ENCODE measurements around the gene ZNF143.

Gene ZNF143

DNA sequence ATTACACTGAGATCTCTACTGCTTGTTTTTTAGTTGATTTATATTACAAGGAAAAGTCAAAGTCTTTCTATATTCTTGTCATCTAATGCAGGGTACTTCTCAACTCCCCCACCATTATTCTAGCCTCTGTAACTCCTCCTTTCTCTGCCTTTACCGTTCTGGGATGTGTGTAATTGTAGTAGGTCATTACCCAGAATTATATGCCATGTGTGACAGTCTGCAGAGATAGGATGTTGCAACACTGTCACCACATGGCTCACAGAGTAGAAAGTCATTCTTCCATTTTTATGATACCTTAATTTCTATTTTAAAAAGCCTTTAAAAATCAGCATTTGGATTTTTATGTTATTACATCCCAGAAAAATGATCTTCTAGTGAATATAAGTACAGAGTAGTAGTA, 32.7 kb downstream of the ZNF143 start:
- no peak for DNase-seq
- Histone ChIP-seq H3K9ac (ENCODE audit: low read length) (no peak overlapping the region), H3K27ac (ENCODE audit: low read length) (no peak overlapping the region), H3K4me2 (ENCODE audit: low read depth, low read length) (no peak overlapping the region), H3K79me2 (ENCODE audit: low read length) (no peaks in the 10 kb centered on the region), H3K9me3 (replicated peaks; ENCODE audit: insufficient read depth, low read length) (no peaks in the 10 kb centered on the region), H3K9me2 (replicated peaks; ENCODE audit: insufficient read depth, low read length) (no peaks in the 10 kb centered on the region), H2AFZ (ENCODE audit: low read length) (no peak overlapping the region), H3K36me3 (replicated peaks; ENCODE audit: insufficient read depth, low read length) (no peaks in the 10 kb centered on the region; the same call in 1 of the 2 replicates), H3K27me3 (replicated peaks; ENCODE audit: insufficient read depth, low read length) (no peaks in the 10 kb centered on the region), H3K4me1 (ENCODE audit: low read length) (no peaks in the 10 kb centered on the region), H3K4me3 (ENCODE audit: low read length) (no peak overlapping the region), H3F3A (ENCODE audit: insufficient read depth, low read length) (no peaks in the 10 kb centered on the region), H4K20me1 (ENCODE audit: insufficient read depth, low read length) (no peaks in the 10 kb centered on the region)
- TF ChIP-seq EZH2phosphoT487 (IDR thresholded peaks at IDR 0.05; ENCODE audit: low read length) = no peak
- TF ChIP-seq, protein P1, sequence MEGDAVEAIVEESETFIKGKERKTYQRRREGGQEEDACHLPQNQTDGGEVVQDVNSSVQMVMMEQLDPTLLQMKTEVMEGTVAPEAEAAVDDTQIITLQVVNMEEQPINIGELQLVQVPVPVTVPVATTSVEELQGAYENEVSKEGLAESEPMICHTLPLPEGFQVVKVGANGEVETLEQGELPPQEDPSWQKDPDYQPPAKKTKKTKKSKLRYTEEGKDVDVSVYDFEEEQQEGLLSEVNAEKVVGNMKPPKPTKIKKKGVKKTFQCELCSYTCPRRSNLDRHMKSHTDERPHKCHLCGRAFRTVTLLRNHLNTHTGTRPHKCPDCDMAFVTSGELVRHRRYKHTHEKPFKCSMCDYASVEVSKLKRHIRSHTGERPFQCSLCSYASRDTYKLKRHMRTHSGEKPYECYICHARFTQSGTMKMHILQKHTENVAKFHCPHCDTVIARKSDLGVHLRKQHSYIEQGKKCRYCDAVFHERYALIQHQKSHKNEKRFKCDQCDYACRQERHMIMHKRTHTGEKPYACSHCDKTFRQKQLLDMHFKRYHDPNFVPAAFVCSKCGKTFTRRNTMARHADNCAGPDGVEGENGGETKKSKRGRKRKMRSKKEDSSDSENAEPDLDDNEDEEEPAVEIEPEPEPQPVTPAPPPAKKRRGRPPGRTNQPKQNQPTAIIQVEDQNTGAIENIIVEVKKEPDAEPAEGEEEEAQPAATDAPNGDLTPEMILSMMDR (IDR thresholded peaks at IDR 0.05; ENCODE audit: low read length) = no peak
- TF ChIP-seq EZH2 (optimal IDR thresholded peaks at IDR 0.05; ENCODE audit: low read depth, low read length) = no peak

DNA sequence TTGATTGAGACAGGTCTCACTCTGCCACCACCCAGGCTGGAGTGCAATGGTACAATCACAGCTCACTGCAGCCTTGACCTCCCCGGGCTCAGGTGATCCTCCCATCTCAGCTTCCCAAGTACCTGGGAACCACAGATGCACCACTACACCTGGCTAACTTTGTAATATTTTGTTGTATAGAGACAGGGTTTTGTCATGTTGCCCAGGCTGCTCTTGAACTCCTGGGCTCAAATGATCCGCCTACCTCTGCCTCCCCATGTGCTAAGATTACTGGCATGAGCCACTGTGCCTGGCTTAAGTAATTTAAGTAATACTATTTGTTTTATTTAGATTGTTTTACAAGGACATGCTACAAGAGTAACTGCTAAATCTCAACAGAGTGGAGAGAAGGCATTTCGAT, 33.5 kb downstream of the ZNF143 start:
- Histone ChIP-seq H3K9me3 (replicated peaks; ENCODE audit: insufficient read depth, low read length) (no peaks in the 10 kb centered on the region), H2AFZ (ENCODE audit: low read length) (no peak overlapping the region), H3K4me3 (ENCODE audit: low read length) (no peak overlapping the region), H3K27me3 (replicated peaks; ENCODE audit: insufficient read depth, low read length) (no peaks in the 10 kb centered on the region), H3K4me2 (ENCODE audit: low read depth, low read length) (no peak overlapping the region), H3K79me2 (ENCODE audit: low read length) (no peaks in the 10 kb centered on the region), H3K36me3 (replicated peaks; ENCODE audit: insufficient read depth, low read length) (no peaks in the 10 kb centered on the region; the same call in 1 of the 2 replicates), H3K27ac (ENCODE audit: low read length) (no peak overlapping the region), H3F3A (ENCODE audit: insufficient read depth, low read length) (no peaks in the 10 kb centered on the region), H3K9me2 (replicated peaks; ENCODE audit: insufficient read depth, low read length) (no peaks in the 10 kb centered on the region), H3K4me1 (ENCODE audit: low read length) (no peaks in the 10 kb centered on the region), H3K9ac (ENCODE audit: low read length) (no peak overlapping the region), H4K20me1 (ENCODE audit: insufficient read depth, low read length) (no peaks in the 10 kb centered on the region)
- no peak for DNase-seq
- no peak for TF ChIP-seq EZH2 (optimal IDR thresholded peaks at IDR 0.05; ENCODE audit: low read depth, low read length)
- no peak for TF ChIP-seq EZH2phosphoT487 (IDR thresholded peaks at IDR 0.05; ENCODE audit: low read length)
- TF ChIP-seq, protein P1 (IDR thresholded peaks at IDR 0.05; ENCODE audit: low read length) = no peak

DNA sequence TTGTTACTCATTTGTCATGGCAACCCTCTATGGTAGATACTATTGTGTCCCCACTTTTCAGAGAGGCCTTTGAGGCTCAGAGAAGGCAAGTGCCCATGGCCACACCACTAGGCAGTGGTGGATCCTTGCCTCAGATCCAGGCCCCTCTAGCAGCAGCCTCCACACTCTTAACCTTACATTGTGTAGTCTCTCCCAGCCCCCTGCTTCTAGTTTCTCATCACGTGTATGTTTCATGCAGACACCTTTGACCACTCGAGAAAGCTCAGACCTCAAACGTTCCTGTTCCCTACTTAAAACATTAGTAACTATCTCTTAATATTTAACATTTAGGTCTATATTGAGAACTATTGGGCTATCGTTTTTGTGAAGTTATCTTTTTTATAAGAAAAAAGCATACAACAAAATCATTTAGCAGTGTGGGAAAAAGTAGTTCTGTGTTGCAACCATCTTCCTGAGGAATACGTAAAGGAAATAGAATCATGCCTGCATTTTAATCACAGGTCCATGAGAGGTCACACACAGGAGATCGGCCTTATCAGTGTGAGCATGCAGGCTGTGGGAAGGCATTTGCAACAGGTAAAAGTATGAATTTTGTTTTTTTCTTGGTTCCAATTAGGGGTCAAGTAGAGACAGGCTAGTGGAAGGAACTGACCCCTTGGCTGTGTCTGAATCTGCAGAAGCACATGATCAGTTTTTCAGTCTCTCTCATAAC, 35.1 kb downstream of the ZNF143 start:
- no peaks in the 10 kb centered on the region; the same call in 1 of the 2 replicates for H3K36me3 ChIP-seq (replicated peaks; ENCODE audit: insufficient read depth, low read length)
- H2AFZ ChIP-seq (ENCODE audit: low read length) = no peak overlapping the region
- H3K27ac ChIP-seq (ENCODE audit: low read length) = no peak overlapping the region
- no peaks in the 10 kb centered on the region for H3K9me3 ChIP-seq (replicated peaks; ENCODE audit: insufficient read depth, low read length)
- no peak overlapping the region for H3K9ac ChIP-seq (ENCODE audit: low read length)
- DNase-seq = no peak
- no peaks in the 10 kb centered on the region for H3K4me1 ChIP-seq (ENCODE audit: low read length)
- no peak overlapping the region for H3K4me3 ChIP-seq (ENCODE audit: low read length)
- no peaks in the 10 kb centered on the region for H4K20me1 ChIP-seq (ENCODE audit: insufficient read depth, low read length)
- TF ChIP-seq, protein P1 (IDR thresholded peaks at IDR 0.05; ENCODE audit: low read length) = no peak
- TF ChIP-seq EZH2 (optimal IDR thresholded peaks at IDR 0.05; ENCODE audit: low read depth, low read length) (no peak), EZH2phosphoT487 (IDR thresholded peaks at IDR 0.05; ENCODE audit: low read length) (no peak)
- no peaks in the 10 kb centered on the region for H3K79me2 ChIP-seq (ENCODE audit: low read length)
- no peaks in the 10 kb centered on the region for H3K9me2 ChIP-seq (replicated peaks; ENCODE audit: insufficient read depth, low read length)
- H3K4me2 ChIP-seq (ENCODE audit: low read depth, low read length) = no peak overlapping the region
- no peaks in the 10 kb centered on the region for H3K27me3 ChIP-seq (replicated peaks; ENCODE audit: insufficient read depth, low read length)
- H3F3A ChIP-seq (ENCODE audit: insufficient read depth, low read length) = no peaks in the 10 kb centered on the region
